WI38 (cell line): ENCODE results near the gene PRR5L.

Experiments used
- H3K4me3 ChIP-seq: 2 replicates; pipeline ENCODE4 v1.5.1; 2011; ENCODE audit warnings: low read depth, mild to moderate bottlenecking, control low read depth, low read length
- CTCF ChIP-seq: IDR thresholded peaks from 2 replicates; pipeline ENCODE4 v1.5.1; 2012; ENCODE audit warnings: low read depth, mild to moderate bottlenecking, control low read depth, low read length

PRR5L gene

GRCh38 chr11:36373016-36374010, 77.2 kb downstream of the PRR5L start:
- TF ChIP-seq CTCF = no peak
- H3K4me3 ChIP-seq = no peak overlapping the region

GRCh38 chr11:36374726-36375125, 78.6 kb downstream of the PRR5L start:
- TF ChIP-seq CTCF = no peak
- H3K4me3 ChIP-seq = no peak overlapping the region

GRCh38 chr11:36375353-36376008, 79.4 kb downstream of the PRR5L start:
- TF ChIP-seq CTCF = no peak
- no peak overlapping the region for H3K4me3 ChIP-seq

GRCh38 chr11:36376009-36376887, 80.2 kb downstream of the PRR5L start:
- peak overlapping the region; percentile 75 for H3K4me3 ChIP-seq
- no peak for TF ChIP-seq CTCF

- H3K4me3 ChIP-seq = peak overlapping the region; percentile 75
- peak; percentile 76 for TF ChIP-seq CTCF
Measured at GRCh38 chr11:36376888-36377758, 81.0 kb downstream of the PRR5L start.

- TF ChIP-seq CTCF = no peak
- H3K4me3 ChIP-seq = peak overlapping the region; percentile 75
Measured at GRCh38 chr11:36377759-36378564, 81.9 kb downstream of the PRR5L start.
